GM12878 (cell line): ENCODE results near the gene KRT7. TPM values are rescaled to one million over a fixed set of nuclear protein-coding genes. Genes with fewer than 3 reads are reported as not detected.

Experiments used
- CBFB ChIP-seq: IDR thresholded peaks from 2 replicates; pipeline ENCODE4 v1.6.1; 2016; ENCODE audit warnings: antibody characterized with exemption, low read depth
- CREM ChIP-seq: IDR thresholded peaks from 2 replicates; pipeline ENCODE4 v1.6.1; 2014; ENCODE audit warnings: antibody characterized with exemption, low read depth
- EGR1 ChIP-seq, 2 experiments: IDR thresholded peaks; 1 replicate in 1 of 2; 2 replicates in 1 of 2; pipeline ENCODE4 v1.6.1; 2011 to 2012; ENCODE audit warnings: low read depth in 2 of 2, low read length in 2 of 2, borderline replicate concordance in 1 of 2, mild to moderate bottlenecking in 1 of 2, moderate library complexity in 1 of 2
- ESRRA ChIP-seq: IDR thresholded peaks from 2 replicates; pipeline ENCODE4 v1.6.1; 2012; ENCODE audit warnings: mild to moderate bottlenecking, low read length, improper control_type of control experiment
- FOS ChIP-seq: IDR thresholded peaks from 3 replicates; pipeline ENCODE4 v1.6.1; 2011; ENCODE audit warnings: borderline replicate concordance; ENCODE audit not compliant: insufficient read length; ENCODE audit errors: extremely low read depth
- FOXK2 ChIP-seq: fragments of 450-650 bp; IDR thresholded peaks from 2 replicates; pipeline ENCODE4 v1.6.1; 2017; ENCODE audit warnings: mild to moderate bottlenecking, moderate library complexity
- HCFC1 ChIP-seq: fragments of 150-350 bp; IDR thresholded peaks from 2 replicates; pipeline ENCODE4 v1.6.1; 2014; ENCODE audit warnings: low read length
- HDAC6 ChIP-seq: fragments of 200-600 bp; sonication (generic); IDR thresholded peaks from one replicate; pipeline ENCODE4 v1.8.0; 2017; ENCODE audit warnings: antibody characterized with exemption; ENCODE audit not compliant: unreplicated experiment
- PAX8 ChIP-seq: fragments of 450-650 bp; IDR thresholded peaks from 2 replicates; pipeline ENCODE4 v1.6.1; 2017; ENCODE audit warnings: mild to moderate bottlenecking, moderate library complexity
- RUNX3 ChIP-seq: IDR thresholded peaks from 2 replicates; pipeline ENCODE4 v1.6.1; 2012; ENCODE audit warnings: low read length, inconsistent platforms
- SMAD5 ChIP-seq: IDR thresholded peaks from 2 replicates; pipeline ENCODE4 v1.6.1; 2016; ENCODE audit warnings: antibody characterized with exemption, low read depth
- SP1 ChIP-seq: IDR thresholded peaks from one replicate; pipeline ENCODE4 v1.6.1; 2011; ENCODE audit warnings: low read depth, low read length
- STAT1 ChIP-seq: fragments of 450-650 bp; conservative IDR thresholded peaks from 2 replicates; pipeline ENCODE4 v1.6.1; 2014; ENCODE audit warnings: antibody characterized with exemption, mild to moderate bottlenecking
- SUPT20H ChIP-seq: IDR thresholded peaks from 2 replicates; pipeline ENCODE4 v1.6.1; 2011; ENCODE audit warnings: low read depth, mild to moderate bottlenecking, low read length, moderate library complexity, borderline replicate concordance; ENCODE audit not compliant: control insufficient read depth
- ZNF384 ChIP-seq: IDR thresholded peaks from 2 replicates; pipeline ENCODE4 v1.6.1; 2012; ENCODE audit warnings: low read depth, mild to moderate bottlenecking, low read length, improper control_type of control experiment, borderline replicate concordance
- polyA plus RNA-seq, 11 experiments: library from polyadenylated mRNA; depleted of rRNA in 4 of 11; unstranded in 6 of 11; stranded (reverse) in 5 of 11; fragments of >200 nt; fragmentation: Nextera tagmentation in 4 of 11; fragmentation: Illumina TruSeq in 1 of 11; extraction: Ambion mirVana in 4 of 11; extraction: Trizol in 1 of 11; gene quantifications; 1 replicate in 1 of 11; 2 replicates in 10 of 11; pipeline versions ENCODE4 v1.2.1 to v1.2.3, GENCODE V29; 2011 to 2016; ENCODE audit warnings: inconsistent platforms in 2 of 11, missing spikeins in 2 of 11, low read depth in 1 of 11
- total RNA-seq, 4 experiments: library from RNA; depleted of rRNA in 3 of 4; stranded (reverse); fragments of >200 nt in 3 of 4; fragmentation: Illumina TruSeq in 1 of 4; extraction: Trizol in 1 of 4; gene quantifications; 2 replicates each; pipeline versions ENCODE4 v1.2.1 to v1.2.3, GENCODE V29; 2013 to 2021
- TF ChIP-seq, protein P1 (sequence below): fragments of 450-650 bp; IDR thresholded peaks from 2 replicates; pipeline ENCODE4 v1.6.1; 2017; ENCODE audit warnings: antibody characterized with exemption, mild to moderate bottlenecking, moderate library complexity
- TF ChIP-seq, protein P2 (sequence below), 3 experiments: IDR thresholded peaks in 2 of 3; conservative IDR thresholded peaks in 1 of 3; 2 replicates each; pipeline ENCODE4 v1.5.1; 2011; ENCODE audit warnings: low read depth in 3 of 3, low read length in 3 of 3, mild to moderate bottlenecking in 3 of 3, control low read depth in 2 of 3, moderate library complexity in 2 of 3, inconsistent platforms in 1 of 3, mixed read lengths in 1 of 3; ENCODE audit not compliant: control insufficient read depth in 2 of 3, insufficient read depth in 1 of 3; ENCODE audit errors: extremely low read depth in 1 of 3
- TF ChIP-seq, protein P3 (sequence below): IDR thresholded peaks from 2 replicates; pipeline ENCODE4 v1.6.1; 2011; ENCODE audit warnings: borderline replicate concordance, low read depth, mild to moderate bottlenecking, moderate library complexity, low read length; ENCODE audit not compliant: insufficient read depth, poor library complexity, severe bottlenecking
- TF ChIP-seq, protein P4 (sequence below): IDR thresholded peaks from 2 replicates; pipeline ENCODE4 v1.6.1; 2011; ENCODE audit warnings: borderline replicate concordance, low read depth, mild to moderate bottlenecking, moderate library complexity, mixed read lengths, low read length; ENCODE audit not compliant: insufficient read depth; ENCODE audit errors: extremely low read length
- TF ChIP-seq, protein P5 (sequence below): fragments of 450-650 bp; IDR thresholded peaks from 2 replicates; pipeline ENCODE4 v1.6.1; 2017; ENCODE audit warnings: mild to moderate bottlenecking

KRT7 gene
- total and polyA plus RNA-seq, 10 of the 15 experiments (the other 5 are each of a cell fraction or from before 2014, with no cell fraction given): 0.90 to 18.7 (median 4.8) TPM

DNA sequence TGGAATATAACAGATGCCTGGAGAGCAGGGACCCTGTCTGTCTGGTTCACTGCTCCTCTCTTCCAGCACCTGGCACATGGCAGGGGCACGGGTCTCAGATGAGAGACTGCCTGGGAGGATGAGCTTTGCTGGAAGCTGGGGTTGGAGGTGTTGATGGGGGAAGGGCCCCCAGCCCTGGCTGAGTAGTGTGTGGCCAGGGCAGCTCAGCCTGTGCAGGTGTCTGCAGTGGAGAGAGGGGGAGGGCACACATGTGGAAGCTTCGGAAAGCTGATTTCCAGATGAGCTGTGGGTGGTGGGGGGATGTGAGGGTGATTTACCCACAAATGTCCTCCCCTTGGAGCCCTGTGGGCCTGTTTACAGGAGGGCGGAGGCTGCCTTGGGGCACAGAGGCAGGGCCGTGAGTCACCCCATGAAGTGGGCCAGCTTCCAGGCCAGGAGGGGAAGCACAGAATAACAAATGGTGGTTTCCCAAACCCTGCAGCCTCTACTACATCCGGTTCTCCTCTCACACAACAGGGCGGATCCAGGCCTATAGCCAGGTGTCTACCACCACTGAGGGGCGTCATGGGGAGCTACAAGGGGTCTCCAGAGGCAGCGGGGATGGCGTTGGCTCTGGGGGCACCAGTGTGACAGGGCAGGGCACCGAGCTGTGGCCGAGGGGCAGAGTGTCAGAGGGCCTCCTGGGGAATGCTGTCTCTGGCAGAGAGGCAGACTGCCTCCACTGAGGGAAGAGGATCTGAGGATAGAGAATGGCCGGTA lies 11.0 kb downstream of the KRT7 start (continued):
- TF ChIP-seq, protein P1, sequence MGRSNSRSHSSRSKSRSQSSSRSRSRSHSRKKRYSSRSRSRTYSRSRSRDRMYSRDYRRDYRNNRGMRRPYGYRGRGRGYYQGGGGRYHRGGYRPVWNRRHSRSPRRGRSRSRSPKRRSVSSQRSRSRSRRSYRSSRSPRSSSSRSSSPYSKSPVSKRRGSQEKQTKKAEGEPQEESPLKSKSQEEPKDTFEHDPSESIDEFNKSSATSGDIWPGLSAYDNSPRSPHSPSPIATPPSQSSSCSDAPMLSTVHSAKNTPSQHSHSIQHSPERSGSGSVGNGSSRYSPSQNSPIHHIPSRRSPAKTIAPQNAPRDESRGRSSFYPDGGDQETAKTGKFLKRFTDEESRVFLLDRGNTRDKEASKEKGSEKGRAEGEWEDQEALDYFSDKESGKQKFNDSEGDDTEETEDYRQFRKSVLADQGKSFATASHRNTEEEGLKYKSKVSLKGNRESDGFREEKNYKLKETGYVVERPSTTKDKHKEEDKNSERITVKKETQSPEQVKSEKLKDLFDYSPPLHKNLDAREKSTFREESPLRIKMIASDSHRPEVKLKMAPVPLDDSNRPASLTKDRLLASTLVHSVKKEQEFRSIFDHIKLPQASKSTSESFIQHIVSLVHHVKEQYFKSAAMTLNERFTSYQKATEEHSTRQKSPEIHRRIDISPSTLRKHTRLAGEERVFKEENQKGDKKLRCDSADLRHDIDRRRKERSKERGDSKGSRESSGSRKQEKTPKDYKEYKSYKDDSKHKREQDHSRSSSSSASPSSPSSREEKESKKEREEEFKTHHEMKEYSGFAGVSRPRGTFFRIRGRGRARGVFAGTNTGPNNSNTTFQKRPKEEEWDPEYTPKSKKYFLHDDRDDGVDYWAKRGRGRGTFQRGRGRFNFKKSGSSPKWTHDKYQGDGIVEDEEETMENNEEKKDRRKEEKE: no peak
- TF ChIP-seq SUPT20H: no peak
- TF ChIP-seq STAT1: no peak
- peak in 1 of 2 experiments; percentile 6; a peak in 1 of 3 replicates for TF ChIP-seq EGR1 (IDR thresholded peaks at IDR 0.05; ENCODE audit: borderline replicate concordance in 1 of 2, low read depth in 2 of 2, low read length in 2 of 2)
- TF ChIP-seq, protein P2, sequence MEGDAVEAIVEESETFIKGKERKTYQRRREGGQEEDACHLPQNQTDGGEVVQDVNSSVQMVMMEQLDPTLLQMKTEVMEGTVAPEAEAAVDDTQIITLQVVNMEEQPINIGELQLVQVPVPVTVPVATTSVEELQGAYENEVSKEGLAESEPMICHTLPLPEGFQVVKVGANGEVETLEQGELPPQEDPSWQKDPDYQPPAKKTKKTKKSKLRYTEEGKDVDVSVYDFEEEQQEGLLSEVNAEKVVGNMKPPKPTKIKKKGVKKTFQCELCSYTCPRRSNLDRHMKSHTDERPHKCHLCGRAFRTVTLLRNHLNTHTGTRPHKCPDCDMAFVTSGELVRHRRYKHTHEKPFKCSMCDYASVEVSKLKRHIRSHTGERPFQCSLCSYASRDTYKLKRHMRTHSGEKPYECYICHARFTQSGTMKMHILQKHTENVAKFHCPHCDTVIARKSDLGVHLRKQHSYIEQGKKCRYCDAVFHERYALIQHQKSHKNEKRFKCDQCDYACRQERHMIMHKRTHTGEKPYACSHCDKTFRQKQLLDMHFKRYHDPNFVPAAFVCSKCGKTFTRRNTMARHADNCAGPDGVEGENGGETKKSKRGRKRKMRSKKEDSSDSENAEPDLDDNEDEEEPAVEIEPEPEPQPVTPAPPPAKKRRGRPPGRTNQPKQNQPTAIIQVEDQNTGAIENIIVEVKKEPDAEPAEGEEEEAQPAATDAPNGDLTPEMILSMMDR (IDR thresholded peaks at IDR 0.05 in 2 of 3, conservative IDR thresholded peaks at IDR 0.05 in 1 of 3; ENCODE audit: control insufficient read depth in 2 of 3, extremely low read depth in 1 of 3, insufficient read depth in 1 of 3, low read depth in 3 of 3, low read length in 3 of 3): 0 out of 6 replicates have a peak, but pooled peaks of 1 of the 3 experiments have one; percentile 14
- TF ChIP-seq ESRRA: no peak
- TF ChIP-seq CREM: 0 out of 2 replicates have a peak, but pooled peaks have one; percentile 33
- TF ChIP-seq FOXK2: peak; percentile 72
- no peak for TF ChIP-seq PAX8
- no peak for TF ChIP-seq FOS
- TF ChIP-seq, protein P3, sequence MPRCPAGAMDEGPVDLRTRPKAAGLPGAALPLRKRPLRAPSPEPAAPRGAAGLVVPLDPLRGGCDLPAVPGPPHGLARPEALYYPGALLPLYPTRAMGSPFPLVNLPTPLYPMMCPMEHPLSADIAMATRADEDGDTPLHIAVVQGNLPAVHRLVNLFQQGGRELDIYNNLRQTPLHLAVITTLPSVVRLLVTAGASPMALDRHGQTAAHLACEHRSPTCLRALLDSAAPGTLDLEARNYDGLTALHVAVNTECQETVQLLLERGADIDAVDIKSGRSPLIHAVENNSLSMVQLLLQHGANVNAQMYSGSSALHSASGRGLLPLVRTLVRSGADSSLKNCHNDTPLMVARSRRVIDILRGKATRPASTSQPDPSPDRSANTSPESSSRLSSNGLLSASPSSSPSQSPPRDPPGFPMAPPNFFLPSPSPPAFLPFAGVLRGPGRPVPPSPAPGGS: no peak
- TF ChIP-seq HDAC6: no peak
- no peak for TF ChIP-seq HCFC1
- peak; percentile 82 for TF ChIP-seq RUNX3
- TF ChIP-seq, protein P4, sequence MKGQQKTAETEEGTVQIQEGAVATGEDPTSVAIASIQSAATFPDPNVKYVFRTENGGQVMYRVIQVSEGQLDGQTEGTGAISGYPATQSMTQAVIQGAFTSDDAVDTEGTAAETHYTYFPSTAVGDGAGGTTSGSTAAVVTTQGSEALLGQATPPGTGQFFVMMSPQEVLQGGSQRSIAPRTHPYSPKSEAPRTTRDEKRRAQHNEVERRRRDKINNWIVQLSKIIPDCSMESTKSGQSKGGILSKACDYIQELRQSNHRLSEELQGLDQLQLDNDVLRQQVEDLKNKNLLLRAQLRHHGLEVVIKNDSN: no peak
- TF ChIP-seq, protein P5, sequence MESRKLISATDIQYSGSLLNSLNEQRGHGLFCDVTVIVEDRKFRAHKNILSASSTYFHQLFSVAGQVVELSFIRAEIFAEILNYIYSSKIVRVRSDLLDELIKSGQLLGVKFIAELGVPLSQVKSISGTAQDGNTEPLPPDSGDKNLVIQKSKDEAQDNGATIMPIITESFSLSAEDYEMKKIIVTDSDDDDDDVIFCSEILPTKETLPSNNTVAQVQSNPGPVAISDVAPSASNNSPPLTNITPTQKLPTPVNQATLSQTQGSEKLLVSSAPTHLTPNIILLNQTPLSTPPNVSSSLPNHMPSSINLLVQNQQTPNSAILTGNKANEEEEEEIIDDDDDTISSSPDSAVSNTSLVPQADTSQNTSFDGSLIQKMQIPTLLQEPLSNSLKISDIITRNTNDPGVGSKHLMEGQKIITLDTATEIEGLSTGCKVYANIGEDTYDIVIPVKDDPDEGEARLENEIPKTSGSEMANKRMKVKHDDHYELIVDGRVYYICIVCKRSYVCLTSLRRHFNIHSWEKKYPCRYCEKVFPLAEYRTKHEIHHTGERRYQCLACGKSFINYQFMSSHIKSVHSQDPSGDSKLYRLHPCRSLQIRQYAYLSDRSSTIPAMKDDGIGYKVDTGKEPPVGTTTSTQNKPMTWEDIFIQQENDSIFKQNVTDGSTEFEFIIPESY: no peak
- no peak for TF ChIP-seq ZNF384
- TF ChIP-seq SP1: peak; percentile 10
- TF ChIP-seq CBFB: no peak
- TF ChIP-seq SMAD5: no peak; the same call in 1 of the 2 replicates
